Measurements from ENCODE around the gene TMEM91. TPM values are rescaled to one million over a fixed set of nuclear protein-coding genes. Genes with fewer than 3 reads are reported as not detected.

TMEM91 gene
- total and polyA plus RNA-seq, 2 of the 13 experiments (the other 11 are each of a cell fraction or from before 2014, with no cell fraction given), result 6.3 to 10.3 TPM

GRCh38 chr19:41409288-41409687, 33.0 kb downstream of the TMEM91 start (continued):
- TF ChIP-seq RNF2 (conservative IDR thresholded peaks at IDR 0.05; ENCODE audit: low read depth), result no peak
- 0 out of 2 replicates have a peak, but pooled peaks have one; percentile 23 for TF ChIP-seq ZNF331 (CRISPR knock-in tag; IDR thresholded peaks at IDR 0.05)
- no peak for TF ChIP-seq NONO (IDR thresholded peaks at IDR 0.05)
- no peak for TF ChIP-seq NONO (CRISPR knock-in tag; conservative IDR thresholded peaks at IDR 0.05)

- CTCF ChIA-PET (ENCODE audit: low intra/inter-chr PET ratio, low total read pairs), result no interaction called here
- in situ Hi-C loops (cut with HindIII; ENCODE audit: extremely low pct_ligation_motif_present, low pct_unique_long_range_greater_than_20kb), result no loop called here
Measured at GRCh38 chr19:41410336-41411054, 34.2 kb downstream of the TMEM91 start.

More at GRCh38 chr19:41410336-41411054, 34.2 kb downstream of the TMEM91 start:
- POLR2A ChIA-PET, result interaction anchor here (1.3 to 2.8 kb wide), 7 partner anchors 14 to 47 kb away, joined by 3 to 15 read pairs (median 8); partner anchors contain the start of genes B3GNT8, B9D2 and DMAC2
- peak overlapping the region; percentile 74 for H3K27ac ChIP-seq (ENCODE audit: extremely low read length, insufficient read depth, low read length)
- H3K4me1 ChIP-seq (ENCODE audit: insufficient read depth, low read length), result peaks cover 30% of the 10 kb centered on the region
- no TSS peak for BruUV-seq (replicated peaks)
- DNase-seq (ENCODE audit: low spot score), result no peak
- H3K9ac ChIP-seq (ENCODE audit: insufficient read depth, low read depth, low read length), result peak overlapping the region; percentile 59; the same call in 1 of the 2 replicates
- no peaks in the 10 kb centered on the region for H3K9me3 ChIP-seq (ENCODE audit: low read length)
- WGBS (ENCODE audit: low lambda C conversion rate), result 98% methylated on average over 23 of the region's 23 CpGs
- H3K36me3 ChIP-seq (replicated peaks in 1 of 2; ENCODE audit: control insufficient read depth in 1 of 2, insufficient read depth in 2 of 2, low read length in 2 of 2), result peaks cover 5 to 15% of the 10 kb centered on the region in 2 experiments; a peak in 4 of 5 replicates
- ATAC-seq, result no peak
- H3K79me2 ChIP-seq (ENCODE audit: insufficient read depth, low read length), result no peaks in the 10 kb centered on the region
- H4K20me1 ChIP-seq (ENCODE audit: insufficient read depth, low read length), result no peaks in the 10 kb centered on the region
- TF ChIP-seq TGIF2 (CRISPR knock-in tag; IDR thresholded peaks at IDR 0.05) (no peak), MXD4 (CRISPR knock-in tag; IDR thresholded peaks at IDR 0.05) (no peak), ZNF253 (CRISPR knock-in tag; IDR thresholded peaks at IDR 0.05; ENCODE audit: borderline replicate concordance) (no peak), YY1 (IDR thresholded peaks at IDR 0.05; ENCODE audit: insufficient read depth, insufficient replicate concordance, low read depth, low read length) (no peak), ZNF263 (CRISPR knock-in tag; IDR thresholded peaks at IDR 0.05) (no peak), ZNF780A (CRISPR knock-in tag; IDR thresholded peaks at IDR 0.05) (no peak), GMEB2 (CRISPR knock-in tag; IDR thresholded peaks at IDR 0.05; ENCODE audit: low read depth) (no peak), ZBTB42 (CRISPR knock-in tag; IDR thresholded peaks at IDR 0.05) (no peak)
- H3K4me3 ChIP-seq (replicated peaks in 1 of 3; ENCODE audit: insufficient read depth in 1 of 3, low read depth in 2 of 3, low read length in 3 of 3), result no peak overlapping the region
- no peaks in the 10 kb centered on the region for H3K27me3 ChIP-seq (ENCODE audit: control insufficient read depth in 1 of 2, insufficient read depth in 2 of 2, low read length in 2 of 2)
- H3K4me2 ChIP-seq (ENCODE audit: low read depth, low read length), result peak overlapping the region; percentile 63
- no peak for FAIRE-seq
- intact Hi-C loops (cut with micrococcal nuclease; ENCODE audit: unreplicated experiment), result no loop called here
- no peak overlapping the region for H2AFZ ChIP-seq (ENCODE audit: low read length)

All from HepG2 (cell line).